SHP77 (cell line): Measurements from ENCODE around the gene PYGO1.

Source experiments
- DNase-seq, 2 experiments: peaks; one replicate each; lab custom pipeline; 2025; lab: John Stamatoyannopoulos, UW

PYGO1 gene

DNA sequence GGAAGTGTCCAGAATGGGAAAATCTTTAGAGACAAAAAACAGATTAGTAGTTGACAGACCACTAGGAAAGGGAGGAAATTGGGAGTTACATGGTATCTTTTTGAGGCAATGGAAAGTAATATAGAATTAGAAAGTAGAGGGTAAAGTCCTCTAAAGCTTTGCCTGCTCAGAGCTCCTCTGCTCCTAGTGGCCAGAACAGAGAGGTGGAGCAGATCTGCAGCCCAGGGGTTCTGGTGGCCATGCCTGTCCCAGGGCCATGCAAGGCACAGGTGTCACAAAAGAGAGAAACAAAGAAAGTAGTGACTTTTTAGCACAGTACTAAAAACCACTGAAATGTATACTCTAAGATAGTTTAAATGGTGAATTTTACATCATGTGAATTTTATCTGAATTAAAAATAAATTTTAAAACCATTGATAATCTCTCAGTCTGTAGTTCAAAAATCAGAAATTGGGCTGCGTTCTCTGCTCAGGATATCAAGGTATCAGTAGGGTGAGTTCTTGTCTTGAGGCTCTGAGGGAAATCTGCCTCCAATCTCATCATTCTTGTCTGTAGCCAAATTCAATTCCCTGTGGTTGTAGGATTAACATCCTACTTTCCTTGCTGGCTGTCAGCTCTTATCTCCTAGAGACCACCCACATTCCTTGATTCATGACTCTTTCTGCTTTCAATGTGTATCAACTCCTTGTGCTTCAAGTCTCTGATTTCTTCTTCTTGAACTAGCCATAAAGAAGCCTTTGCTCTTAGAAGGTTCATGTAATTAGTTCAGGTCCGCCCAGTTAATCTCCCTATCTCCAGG, 23.6 kb downstream of the PYGO1 start:
- no peak for DNase-seq

DNA sequence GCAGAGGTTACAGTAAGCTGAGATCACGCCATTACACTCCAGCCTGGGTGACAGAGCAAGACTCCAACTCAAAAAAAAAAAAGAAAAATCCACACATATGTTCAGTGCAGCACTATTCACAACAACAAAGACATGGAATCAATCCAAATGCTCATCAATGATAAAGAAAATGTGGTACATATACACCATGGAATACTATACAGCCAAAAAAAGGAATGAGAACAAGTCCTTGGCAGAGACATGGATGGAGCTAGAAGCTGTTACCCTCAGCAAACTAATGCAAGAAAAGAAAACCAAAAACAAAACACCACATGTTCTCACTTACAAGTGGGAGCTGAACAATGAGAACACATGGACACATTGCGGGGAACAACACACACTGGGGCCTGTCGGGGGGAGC, 25.5 kb downstream of the PYGO1 start:
- DNase-seq, result no peak

GRCh38 chr15:55555089-55555488, 33.1 kb downstream of the PYGO1 start:
- DNase-seq, result no peak

DNA sequence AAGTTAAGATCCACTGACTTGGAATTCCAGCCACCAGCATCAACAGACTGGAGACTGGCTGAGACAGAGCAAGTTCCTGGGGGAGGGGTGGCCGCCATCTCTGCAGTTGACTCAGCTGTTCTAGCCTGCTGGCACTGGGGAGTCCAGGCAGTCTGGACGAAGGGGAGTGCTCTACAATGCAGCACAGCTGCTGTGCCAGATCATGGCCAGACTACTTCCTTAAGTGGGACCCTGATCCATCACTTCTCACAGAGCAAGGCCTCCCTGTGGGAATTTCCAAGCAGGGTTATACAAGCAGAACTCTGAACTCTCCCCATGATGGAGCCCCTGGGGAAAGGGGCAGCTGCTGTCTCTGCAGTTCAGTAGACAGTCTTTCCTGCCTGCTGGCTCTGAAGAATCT, 35.2 kb downstream of the PYGO1 start:
- DNase-seq, result peak; percentile 32 to 55

- DNase-seq, result no peak
These were observed 35.7 kb downstream of the PYGO1 start for GRCh38 chr15:55552451-55552850.

- no peak for DNase-seq
These were observed 38.8 kb downstream of the PYGO1 start for GRCh38 chr15:55549305-55549704.

DNA sequence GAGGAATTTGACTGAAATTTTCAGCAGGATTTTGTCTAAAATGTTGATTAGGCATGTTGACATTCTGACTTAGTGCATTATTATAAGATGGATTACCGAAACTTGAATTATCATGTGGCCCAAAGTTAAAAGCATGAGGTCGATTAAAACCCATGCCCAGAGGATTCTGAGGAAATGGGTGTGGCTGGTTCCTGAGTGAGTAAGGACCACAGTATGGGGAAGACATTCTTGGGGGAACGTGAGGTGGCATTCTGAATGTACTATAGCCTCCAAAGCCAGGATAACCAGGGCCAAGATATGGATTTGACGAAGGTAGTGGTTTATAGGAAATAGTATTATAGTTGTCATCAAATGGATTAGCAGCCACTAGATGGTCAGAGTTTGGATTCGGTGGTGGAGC, 41.4 kb downstream of the PYGO1 start:
- no peak for DNase-seq

GRCh38 chr15:55535436-55535835, 52.7 kb downstream of the PYGO1 start:
- no peak for DNase-seq

DNA sequence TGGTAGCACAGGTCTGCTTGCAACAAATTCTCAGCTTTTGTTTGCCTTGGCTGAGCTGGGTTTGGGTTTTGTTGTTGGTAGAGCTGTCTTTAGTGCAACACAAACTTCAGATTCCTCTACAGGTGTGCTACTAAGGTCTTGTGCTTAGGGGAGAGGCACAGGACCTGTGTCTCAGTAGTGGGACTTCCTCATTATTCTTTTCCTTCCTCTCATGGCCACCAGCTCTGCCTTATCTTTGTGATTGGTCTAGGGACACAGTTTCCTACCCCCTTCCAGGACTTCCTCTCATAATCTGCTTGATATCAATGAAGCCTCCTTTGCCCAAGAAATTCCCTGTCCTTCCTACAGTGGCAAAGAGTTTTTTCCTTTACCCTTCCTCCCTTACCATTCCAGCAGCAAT, 55.2 kb downstream of the PYGO1 start:
- no peak for DNase-seq

- no peak for DNase-seq
These were observed 57.3 kb downstream of the PYGO1 start for GRCh38 chr15:55530861-55531313.

GRCh38 chr15:55528812-55529211, 59.3 kb downstream of the PYGO1 start:
- DNase-seq, result no peak

DNA sequence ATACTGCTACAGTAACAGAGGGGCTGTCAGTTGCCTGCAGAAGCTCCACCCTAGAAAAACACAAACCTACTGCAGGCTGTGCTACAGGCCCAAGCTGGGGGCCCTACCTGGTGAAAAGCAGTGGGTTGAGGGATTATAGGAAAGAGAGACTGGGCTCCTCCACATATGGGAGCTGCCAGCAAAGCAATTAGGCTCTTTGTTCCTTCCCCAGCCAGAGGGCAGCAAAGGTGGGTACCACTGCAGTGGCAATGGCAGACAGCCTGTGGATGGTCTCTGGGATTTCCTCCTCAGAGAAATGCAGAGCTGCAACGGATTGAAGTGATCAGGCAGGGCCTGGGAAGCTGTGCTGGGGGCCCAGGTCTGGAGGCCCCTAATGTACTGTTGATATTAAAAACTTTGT, 61.0 kb downstream of the PYGO1 start:
- DNase-seq, result no peak

DNA sequence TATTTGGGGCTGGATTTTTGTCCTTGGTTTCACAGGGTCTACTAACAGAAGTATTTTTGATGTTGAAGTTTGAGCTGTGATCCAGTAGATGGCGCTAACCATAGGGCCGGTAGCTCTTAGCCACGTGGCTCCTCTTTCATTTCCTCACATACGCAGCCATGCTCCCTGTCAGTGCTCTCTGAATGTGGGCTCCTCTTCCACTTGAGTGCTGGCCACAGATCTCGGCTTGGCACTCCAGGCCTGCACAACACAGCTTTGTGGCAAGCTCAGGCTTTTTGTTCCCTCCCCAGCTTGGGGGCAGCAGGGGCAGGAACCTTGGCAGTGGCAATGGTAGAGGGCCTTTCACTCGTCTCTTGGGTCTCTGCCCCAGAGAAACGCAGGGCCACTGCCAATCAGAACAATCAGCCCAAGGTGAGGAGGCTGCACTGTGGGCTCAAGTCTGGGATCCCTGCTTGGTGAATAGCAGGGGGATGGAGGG, 61.5 kb downstream of the PYGO1 start:
- DNase-seq, result peak; percentile 42 to 69

- no peak for DNase-seq
These were observed 65.2 kb downstream of the PYGO1 start for GRCh38 chr15:55522742-55523450.

DNA sequence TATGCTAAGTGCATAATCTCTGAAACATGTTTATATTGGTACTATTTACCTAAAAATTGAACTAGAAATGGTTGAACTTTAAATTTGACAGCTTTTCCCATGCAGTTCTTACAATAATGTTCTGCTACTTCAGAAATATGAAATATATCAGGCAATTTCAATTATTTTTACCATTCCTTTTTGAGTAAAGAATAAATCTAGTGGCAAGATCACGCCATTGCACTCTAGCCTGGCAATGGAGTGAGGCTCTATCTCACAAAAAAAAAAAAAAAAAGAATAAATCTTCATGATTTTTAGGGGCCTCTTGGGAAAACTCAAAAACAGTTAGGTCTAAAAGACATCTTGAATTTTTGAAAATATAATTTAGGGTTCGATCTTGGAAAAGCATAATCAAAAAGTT, 69.5 kb downstream of the PYGO1 start:
- no peak for DNase-seq

- DNase-seq, result no peak
These were observed 70.1 kb downstream of the PYGO1 start for GRCh38 chr15:55518009-55518408.

GRCh38 chr15:55515991-55516776, 72.0 kb downstream of the PYGO1 start:
- DNase-seq, result no peak

DNA sequence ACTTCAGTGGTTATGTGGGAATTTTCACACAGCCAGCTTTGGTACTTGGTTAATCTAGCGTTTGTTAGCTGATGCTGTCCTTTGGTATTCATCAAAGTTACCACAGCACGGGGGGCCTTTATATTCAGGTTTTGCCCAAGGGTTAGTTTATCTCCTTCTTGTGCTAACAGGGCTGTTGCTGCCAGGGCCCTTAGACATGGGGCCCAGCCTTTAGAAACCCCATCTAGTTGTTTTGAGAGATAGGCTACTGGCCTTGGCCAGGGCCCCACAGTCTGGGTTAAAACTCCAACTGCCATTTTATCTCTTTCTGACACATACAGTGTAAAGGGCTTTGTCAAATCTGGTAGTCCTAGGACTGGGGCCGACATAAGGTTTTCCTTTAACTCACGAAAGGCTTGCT, 72.7 kb downstream of the PYGO1 start:
- DNase-seq, result no peak

GRCh38 chr15:55514414-55514850, 73.7 kb downstream of the PYGO1 start:
- no peak for DNase-seq

- peak in 1 of 2 experiments; percentile 5 for DNase-seq
These were observed 74.3 kb downstream of the PYGO1 start for GRCh38 chr15:55513621-55514413.

DNA sequence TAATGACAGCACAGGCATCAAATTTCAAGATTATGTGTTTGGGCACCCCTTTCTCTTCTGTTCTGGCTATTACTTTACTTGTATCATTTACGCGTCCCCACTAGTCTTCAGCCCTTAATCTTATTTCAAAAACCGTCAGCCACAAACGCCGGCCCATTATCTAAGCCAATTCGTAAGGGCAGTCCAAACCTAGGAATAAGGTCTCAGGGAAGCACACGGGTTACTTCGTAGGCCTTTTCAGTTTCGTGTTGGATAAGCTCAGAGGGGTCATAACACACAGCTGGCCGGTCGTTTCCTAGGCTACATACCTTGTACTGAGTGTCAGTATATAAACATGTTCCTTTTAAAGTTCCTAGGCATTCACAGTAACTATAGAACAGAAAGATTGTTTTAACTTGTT, 75.0 kb downstream of the PYGO1 start:
- DNase-seq, result no peak

DNA sequence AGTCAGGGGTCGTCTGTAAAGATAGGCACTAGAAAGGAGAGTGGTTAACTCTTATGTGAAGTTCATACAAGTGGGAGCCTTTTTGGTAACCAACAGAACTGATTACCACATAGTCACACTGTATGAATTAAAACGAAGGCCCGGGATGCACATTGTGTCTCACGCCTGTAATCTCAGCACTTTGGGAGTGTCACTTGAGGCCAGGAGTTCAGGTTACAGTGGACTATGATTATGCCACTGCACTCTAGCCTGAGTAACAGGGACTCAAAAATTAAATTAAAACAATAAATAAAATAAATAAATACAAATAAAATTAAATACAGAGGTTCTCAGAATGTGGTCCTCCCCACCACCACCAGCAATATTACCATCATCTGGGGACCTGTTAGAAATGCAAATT, 80.6 kb downstream of the PYGO1 start:
- DNase-seq, result no peak
